Activated CD4-positive, alpha-beta T cell treated with anti-CD3 and anti-CD28 coated beads, Interleukin-2, amount 50 U/mL, for 4 hours (primary cell): ENCODE results near the gene CNN2.
"Not testable (repeated sequence)": the region's sequence is repeated elsewhere in the genome, so short reads cannot be mapped to it uniquely, and the experiment has no call there.

Experiments used
- DNase-seq, 2 experiments: peaks; one replicate each; pipeline ENCODE4 v3.0.0-alpha.2; 2020

CNN2 gene

GRCh38 chr19:1012334-1012733, 14.1 kb upstream of the CNN2 start:
- DNase-seq: no peak

DNA sequence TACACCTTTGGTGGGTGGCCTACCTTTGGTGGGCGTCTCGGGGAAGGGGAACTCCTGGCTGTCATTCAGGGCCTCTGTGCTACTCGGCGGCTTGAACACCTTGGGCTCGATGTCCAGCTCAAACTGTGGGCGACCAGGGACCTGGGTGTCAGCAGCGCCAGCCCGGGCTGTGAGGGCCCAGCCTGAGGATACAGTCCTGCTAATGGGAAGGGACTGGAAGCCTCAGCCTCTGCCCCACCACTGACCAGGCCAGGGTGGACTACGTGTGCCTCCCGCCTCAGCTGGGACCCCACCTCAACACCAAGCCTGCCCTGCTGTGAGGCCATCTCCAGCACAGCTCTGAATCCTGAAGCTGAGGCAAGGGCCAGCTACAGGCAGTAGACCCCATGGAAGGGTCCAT, 13.2 kb upstream of the CNN2 start:
- DNase-seq: no peak

- no peak for DNase-seq
Observed at GRCh38 chr19:1014161-1015060, 12.0 kb upstream of the CNN2 start.

GRCh38 chr19:1015061-1015781, 11.2 kb upstream of the CNN2 start:
- DNase-seq: no peak

GRCh38 chr19:1015782-1016646, 10.4 kb upstream of the CNN2 start:
- no peak for DNase-seq

GRCh38 chr19:1016647-1017114, 9.7 kb upstream of the CNN2 start:
- no peak for DNase-seq

DNA sequence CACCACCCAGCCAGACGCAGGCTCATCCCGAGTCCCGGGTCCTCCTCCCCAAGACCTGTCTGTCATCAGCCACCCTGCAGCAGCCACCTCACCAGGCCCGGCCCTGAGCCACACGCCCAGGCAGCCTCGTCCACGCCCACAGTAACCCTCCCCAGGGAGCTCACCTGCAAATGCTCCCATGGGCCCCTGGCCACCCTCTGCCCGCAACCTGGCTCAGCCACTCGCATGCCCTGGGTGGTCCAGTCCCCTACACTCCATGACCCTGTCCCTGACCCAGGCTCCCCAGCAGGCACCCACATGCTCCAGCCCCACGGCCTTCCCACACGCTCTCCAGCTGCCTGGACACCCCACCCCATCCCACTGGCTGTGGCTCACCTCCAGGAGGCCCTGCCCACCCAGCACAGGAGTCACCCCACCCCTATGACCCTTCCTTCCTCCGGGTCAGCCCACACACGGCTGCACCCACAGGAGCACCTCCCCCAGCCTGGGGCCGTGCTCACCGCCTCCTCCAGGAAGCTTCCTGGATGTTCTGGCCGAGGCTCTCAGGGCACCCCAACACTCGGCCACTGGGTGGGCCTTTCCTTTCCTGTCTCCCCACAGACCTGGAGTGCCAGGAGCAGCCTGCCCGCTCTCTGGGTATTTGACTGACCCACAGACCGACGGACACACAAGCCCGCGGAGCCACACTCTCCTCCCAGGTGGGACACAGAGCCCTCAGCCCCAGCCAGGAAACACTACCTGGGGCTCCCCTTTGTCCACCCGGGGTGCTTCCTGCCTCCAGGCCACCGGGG, 9.1 kb upstream of the CNN2 start:
- no peak for DNase-seq

- no peak for DNase-seq
Observed at GRCh38 chr19:1017906-1018305, 8.5 kb upstream of the CNN2 start.

GRCh38 chr19:1018393-1018792, 8.0 kb upstream of the CNN2 start:
- DNase-seq: no peak

DNA sequence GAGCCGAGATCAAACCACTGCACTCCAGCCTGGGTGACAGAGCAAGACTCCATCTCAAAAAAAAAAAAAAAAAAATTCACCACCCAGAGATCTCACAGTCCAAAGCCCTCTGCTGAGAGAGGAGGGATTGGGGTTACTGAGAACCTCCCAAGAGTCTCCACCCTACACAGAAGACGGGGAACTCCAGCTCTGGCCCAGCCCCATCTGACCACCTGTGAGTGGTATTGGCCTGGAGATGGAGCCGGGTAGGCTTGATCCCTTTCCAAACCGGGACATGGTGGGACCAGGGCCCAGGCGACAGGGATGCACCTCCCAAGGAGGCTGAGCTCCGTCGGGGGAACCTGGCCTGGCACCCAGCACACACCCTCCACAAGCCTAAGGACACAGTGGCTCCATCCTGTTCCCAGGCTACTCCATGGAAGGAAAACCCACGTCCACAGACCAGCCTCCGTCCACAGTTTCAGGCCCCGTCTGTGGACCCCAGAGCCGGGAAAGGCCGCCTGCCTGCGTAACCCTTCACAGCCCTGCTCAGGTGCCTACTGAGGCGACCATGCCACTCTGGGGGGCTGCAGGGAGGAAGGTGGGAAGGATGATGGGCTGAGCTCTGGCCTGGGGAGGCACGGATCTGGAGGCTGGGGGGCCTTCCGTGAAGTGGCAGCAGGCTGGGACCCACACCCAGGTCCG, 7.3 kb upstream of the CNN2 start:
- DNase-seq: no peak

DNA sequence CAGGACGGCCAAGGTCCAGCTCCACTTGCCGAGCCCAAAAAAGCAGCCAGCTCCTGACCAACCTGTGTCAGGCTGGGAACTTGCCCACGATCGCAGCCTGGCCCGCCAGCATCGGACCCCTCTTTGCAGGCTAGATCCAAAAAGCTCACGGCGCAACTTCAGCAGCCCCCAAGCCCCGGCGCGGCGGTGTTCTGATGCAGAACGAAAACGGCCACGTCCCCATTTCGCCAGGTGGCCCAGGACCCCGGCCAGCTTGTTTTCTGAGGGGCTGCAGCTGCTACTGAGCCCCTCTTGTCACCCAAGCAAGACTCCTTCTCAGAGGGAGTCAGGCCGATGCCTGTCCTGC, 6.8 kb upstream of the CNN2 start:
- no peak for DNase-seq

DNA sequence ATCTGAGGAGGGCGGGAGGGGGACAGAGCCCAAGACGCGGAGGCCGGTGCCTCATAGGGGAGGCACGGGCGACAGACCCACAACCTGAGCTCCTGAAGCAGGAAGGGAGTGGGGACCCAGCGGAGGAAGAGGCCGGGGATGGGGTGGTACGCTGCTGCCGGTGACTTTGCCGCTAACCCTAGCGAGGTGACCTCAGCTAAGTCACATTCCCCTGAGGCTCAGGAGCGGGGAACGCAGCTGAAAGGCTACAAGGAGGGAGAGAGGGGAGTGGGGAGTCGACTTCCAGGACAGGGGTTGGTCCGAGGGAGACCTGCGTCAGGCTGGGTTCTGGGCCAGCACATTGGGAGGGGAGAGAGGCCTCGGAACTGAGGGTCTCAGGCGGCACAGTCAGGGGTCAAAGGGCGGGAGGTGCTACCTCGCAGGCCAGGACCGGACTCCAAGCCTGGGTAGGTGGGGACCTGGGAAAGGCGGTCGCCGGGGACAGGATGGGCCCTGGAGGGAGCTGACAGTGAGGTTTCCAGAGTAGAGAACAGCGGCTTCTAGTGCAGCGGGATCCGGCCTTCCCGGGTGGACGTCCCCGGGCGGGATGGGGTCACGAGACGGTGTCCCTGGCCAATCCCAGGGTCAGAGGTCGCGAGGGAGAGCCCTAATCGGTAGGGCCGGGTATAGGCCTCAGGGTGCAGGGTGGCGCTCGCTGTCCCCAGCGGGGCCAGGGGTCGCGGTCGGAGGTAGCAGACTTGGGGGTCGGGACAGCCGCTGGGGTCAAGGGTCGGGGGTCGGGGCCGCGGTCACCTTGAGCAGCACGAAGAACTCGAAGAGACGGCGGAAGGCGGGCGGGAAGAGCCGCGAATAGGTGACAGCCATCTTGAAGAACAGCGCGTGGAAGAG, 6.2 kb upstream of the CNN2 start:
- DNase-seq: peak in 1 of 2 experiments; percentile 39

DNA sequence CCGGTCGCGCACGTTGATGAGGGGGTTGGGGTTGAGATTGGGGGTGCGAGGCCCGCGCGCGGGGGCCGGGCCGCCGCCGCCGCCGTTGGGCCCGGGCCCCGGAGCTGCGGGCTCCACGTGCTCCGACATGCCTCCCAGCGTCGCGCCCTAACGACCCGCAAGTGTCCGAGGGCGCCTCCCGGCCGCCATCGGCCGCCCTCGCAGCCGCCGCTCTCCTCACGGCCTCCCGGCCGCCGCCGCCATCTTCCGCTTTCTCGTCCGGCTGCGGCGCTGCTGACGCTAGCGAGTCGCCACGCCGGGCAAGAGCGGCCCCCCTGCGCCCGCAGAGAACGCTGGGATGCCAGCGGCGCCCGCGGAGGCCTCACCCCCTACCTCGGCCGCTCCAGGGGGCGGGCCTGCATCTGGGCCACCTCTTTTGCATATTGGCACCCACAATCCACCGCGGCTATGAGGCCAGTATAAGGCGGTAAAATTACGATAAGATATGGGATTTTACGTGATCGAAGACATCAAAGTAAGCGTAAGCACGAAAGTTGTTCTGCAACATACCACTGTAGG, 5.5 kb upstream of the CNN2 start, which contains the start of gene TMEM259:
TSS of gene TMEM259 (minus strand) at position 256 of the 558 bp plus-strand sequence. CDS start at position 129, 127 bp downstream.
- DNase-seq: peak; percentile 96 to 98

GRCh38 chr19:1023883-1024188, 2.6 kb upstream of the CNN2 start:
- not testable (repeated sequence) for DNase-seq

- DNase-seq: not testable (repeated sequence)
Observed at GRCh38 chr19:1025080-1025479, 1.3 kb upstream of the CNN2 start.

- DNase-seq: no peak
Observed at GRCh38 chr19:1026783-1027649, 608 bp downstream of the CNN2 start.

GRCh38 chr19:1027650-1028061, 1.2 kb downstream of the CNN2 start:
- DNase-seq: no peak

DNA sequence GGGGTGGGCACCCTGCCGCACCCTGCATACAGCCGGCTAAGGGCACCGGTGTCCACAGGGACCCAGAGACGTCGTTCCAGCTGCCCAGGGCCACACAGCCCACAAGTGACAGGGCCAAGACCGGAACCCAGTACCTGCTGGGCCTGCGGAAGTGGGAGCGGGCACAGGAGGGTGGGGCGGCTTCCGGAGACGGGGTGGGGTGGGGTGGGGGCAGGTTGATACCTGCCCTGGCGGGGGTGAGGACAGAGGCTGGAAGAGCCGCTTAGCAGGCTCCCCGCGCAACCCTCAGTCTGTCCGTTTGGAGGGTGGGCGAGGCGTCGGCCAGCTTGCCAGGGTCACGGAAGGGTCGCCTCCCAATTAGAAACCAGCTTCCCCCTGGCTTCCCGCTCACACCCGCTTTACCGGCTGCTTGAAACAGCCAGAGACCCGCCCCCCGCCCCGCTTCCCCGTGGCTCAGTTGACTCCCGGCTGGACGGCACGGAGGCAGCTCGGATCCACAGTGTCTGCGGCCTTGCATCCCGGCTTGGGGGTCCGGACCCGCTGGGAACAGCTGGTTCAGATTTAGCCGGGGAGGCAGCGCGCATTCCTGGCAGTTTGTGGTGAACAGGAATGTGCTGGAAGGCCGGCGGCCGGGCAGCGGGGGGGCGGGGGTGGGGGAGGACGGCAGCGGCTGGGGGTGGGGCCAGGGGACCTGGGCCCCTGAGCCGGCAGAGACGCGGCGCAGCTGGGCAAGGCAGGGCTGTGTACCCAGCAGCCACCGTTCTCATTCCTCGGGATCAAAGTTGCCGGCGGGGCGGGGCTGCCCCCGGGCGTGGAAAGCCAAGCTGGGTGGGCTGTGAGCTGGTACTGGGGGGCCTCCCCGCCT, 1.9 kb downstream of the CNN2 start:
- no peak for DNase-seq
